Measurements from ENCODE around the gene RACGAP1. TPM values are rescaled to one million over a fixed set of nuclear protein-coding genes. Genes with fewer than 3 reads are reported as not detected.

The RACGAP1 gene
- total RNA-seq, 4 donors from 2014 or later, result 4.0 to 7.2 (median 6.2) TPM

- DNase-seq, result no peak
- Histone ChIP-seq H3K4me3 (replicated peaks in 1 of 3) (no peak overlapping the region), H3K27ac (no peak overlapping the region), H3K27me3 (no peaks in the 10 kb centered on the region), H3K9me3 (no peaks in the 10 kb centered on the region), H3K4me1 (peaks cover 22 to 47% of the 10 kb centered on the region in 2 donors), H3K36me3 (no peaks in the 10 kb centered on the region)
- 74 to 77% methylated on average over 9 to 13 of the region's 13 CpGs for WGBS, 2 donors
- no peak for TF ChIP-seq POLR2A (IDR thresholded peaks at IDR 0.05)
- TF ChIP-seq CTCF (IDR thresholded peaks at IDR 0.05), result no peak
- intact Hi-C loops (cut with DNase I), result loop anchor here (5.0 kb wide), 3 partner anchors 92 to 107 kb away; partner anchors contain the start of gene ASIC1
Observed at GRCh38 chr12:49964849-49965624, 60.3 kb downstream of the RACGAP1 start.

DNA sequence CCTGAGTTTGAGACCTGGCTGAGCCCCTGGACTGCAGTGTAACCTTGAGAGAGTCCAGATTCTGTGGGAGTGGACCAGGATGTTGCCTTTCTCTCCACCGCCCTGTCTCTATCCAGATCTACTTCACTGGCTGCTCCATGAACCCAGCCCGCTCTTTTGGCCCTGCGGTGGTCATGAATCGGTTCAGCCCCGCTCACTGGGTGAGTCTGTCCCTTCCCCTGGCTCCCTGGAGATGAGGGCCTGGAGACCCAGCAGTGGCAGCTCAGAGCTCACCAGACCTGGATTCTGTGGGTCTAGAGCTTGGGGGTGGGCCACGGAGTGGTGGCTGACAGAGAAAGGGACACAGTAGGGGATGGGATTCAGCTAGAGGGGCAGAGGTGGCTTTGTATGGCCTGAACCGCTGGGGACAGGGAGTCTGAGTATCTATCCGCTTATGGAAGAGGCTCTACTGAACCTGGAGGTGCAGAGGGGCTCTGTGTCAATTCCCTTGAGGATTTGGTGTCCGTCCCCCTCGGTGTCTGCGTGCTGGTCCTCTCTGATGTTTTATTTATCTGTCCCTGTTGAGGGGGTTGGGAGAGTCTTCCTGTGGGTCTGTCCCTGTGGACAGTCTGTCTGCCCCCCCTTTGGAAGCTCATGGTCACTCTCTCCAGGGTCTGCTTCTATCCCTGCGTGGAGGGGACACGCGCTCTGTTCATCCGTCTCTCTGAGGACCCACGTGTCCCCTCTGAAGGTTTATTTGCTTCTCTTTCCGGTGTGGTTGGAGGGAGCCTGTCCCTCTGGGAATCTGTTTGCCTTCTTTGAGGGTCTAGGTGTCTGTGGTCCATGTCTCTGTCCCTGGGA lies 61.1 kb downstream of the RACGAP1 start:
- intact Hi-C loops (cut with DNase I), result no loop called here
- H3K4me3 ChIP-seq (replicated peaks in 1 of 3), result no peak overlapping the region
- H3K4me1 ChIP-seq, result peaks cover 28 to 55% of the 10 kb centered on the region in 2 donors
- TF ChIP-seq POLR2A (IDR thresholded peaks at IDR 0.05) (no peak), CTCF (IDR thresholded peaks at IDR 0.05) (no peak)
- WGBS, 2 donors, result 90 to 92% methylated on average over 16 of the region's 17 CpGs
- no peak for DNase-seq
- no peak overlapping the region for H3K27ac ChIP-seq
- H3K27me3 ChIP-seq, result no peaks in the 10 kb centered on the region
- H3K9me3 ChIP-seq, result no peaks in the 10 kb centered on the region
- no peaks in the 10 kb centered on the region for H3K36me3 ChIP-seq

DNA sequence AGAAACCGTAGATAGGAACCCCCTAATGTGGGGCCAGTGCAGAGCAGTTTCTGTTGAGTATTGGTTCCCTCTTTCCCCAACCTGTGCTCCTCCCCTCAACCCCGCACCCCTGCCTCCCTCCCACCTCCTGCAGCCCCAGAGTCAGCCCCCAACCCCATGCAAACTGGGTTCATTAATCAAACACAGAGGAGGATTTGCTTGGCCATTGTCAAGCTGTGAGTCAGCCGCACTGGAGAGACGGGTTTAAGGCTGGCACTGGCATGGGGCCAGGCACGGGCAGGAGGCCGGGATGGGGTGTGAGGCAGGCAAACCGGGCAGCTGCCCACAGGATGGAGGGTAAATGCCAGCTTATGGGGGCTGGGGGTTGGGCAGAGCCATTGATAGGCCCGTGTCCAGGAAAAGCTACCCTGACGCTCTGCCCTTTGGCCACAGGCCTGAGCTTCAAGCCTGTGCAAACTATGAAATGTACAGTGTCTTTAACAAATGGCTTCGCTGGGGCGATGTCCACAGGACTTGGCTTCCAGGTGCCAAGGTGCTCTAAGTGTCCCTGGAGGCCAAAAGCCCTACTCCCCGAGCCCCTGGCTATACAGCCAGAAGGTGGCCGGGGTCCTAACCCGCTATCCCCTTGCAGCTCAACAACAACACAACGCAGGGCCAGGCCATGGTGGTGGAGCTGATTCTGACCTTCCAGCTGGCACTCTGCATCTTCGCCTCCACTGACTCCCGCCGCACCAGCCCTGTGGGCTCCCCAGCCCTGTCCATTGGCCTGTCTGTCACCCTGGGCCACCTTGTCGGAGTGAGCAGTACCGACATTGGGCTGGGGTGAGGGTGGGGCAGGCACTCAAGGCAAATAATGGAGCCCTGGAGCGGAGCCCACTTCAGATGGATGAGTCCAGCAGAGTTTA lies 62.2 kb downstream of the RACGAP1 start:
- DNase-seq, result peak; percentile 90 to 91
- no peaks in the 10 kb centered on the region for H3K27me3 ChIP-seq
- no peak for TF ChIP-seq CTCF (IDR thresholded peaks at IDR 0.05)
- no peak for TF ChIP-seq POLR2A (IDR thresholded peaks at IDR 0.05)
- 48 to 55% methylated on average over 19 to 21 of the region's 21 CpGs for WGBS, 2 donors
- no peaks in the 10 kb centered on the region for H3K36me3 ChIP-seq
- no peak overlapping the region for H3K4me3 ChIP-seq (replicated peaks in 1 of 3)
- intact Hi-C loops (cut with DNase I), result no loop called here
- peaks cover 30 to 60% of the 10 kb centered on the region in 2 donors for H3K4me1 ChIP-seq
- no peaks in the 10 kb centered on the region for H3K9me3 ChIP-seq
- peak overlapping the region; percentile 28 to 57 (median 46) for H3K27ac ChIP-seq

DNA sequence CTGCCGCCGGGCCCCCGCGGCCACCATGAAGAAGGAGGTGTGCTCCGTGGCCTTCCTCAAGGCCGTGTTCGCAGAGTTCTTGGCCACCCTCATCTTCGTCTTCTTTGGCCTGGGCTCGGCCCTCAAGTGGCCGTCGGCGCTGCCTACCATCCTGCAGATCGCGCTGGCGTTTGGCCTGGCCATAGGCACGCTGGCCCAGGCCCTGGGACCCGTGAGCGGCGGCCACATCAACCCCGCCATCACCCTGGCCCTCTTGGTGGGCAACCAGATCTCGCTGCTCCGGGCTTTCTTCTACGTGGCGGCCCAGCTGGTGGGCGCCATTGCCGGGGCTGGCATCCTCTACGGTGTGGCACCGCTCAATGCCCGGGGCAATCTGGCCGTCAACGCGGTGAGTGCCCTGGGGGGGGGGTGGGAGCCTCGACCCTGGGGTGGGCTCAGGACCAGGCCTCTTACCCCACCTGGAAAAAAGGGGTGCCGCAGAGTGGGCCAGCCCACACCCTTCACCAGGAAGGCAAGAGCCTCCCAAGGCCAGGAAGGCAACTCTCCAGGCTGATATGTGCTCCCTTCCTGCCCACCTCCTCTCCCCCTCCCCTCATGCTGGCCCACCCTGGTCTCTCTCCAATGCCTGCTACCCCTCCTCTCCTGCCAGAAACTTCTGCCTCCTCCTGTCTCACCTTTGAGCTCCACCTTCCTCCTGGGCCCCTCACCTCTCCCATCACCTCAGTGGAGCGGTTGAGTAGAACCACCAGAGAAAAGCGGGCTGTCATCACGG lies 63.1 kb downstream of the RACGAP1 start:
- intact Hi-C loops (cut with DNase I), result no loop called here
- DNase-seq, result no peak
- no peak overlapping the region for H3K4me3 ChIP-seq (replicated peaks in 1 of 3)
- H3K36me3 ChIP-seq, result no peaks in the 10 kb centered on the region
- peaks cover 24 to 52% of the 10 kb centered on the region in 2 donors for H3K4me1 ChIP-seq
- WGBS, 2 donors, result 76 to 82% methylated on average over 30 to 36 of the region's 37 CpGs
- TF ChIP-seq CTCF (IDR thresholded peaks at IDR 0.05), result no peak
- TF ChIP-seq POLR2A (IDR thresholded peaks at IDR 0.05), result no peak
- H3K9me3 ChIP-seq, result no peaks in the 10 kb centered on the region
- H3K27ac ChIP-seq, result peak overlapping the region; percentile 28 to 57 (median 46)
- H3K27me3 ChIP-seq, result no peaks in the 10 kb centered on the region
